Sigmoid colon (tissue), 7 donors: ENCODE measurements around the gene GCNT2. TPM values are rescaled to one million over a fixed set of nuclear protein-coding genes. Genes with fewer than 3 reads are reported as not detected.

Experiments used
- DNase-seq: peaks from one replicate; pipeline ENCODE4 v3.0.0-alpha.2; 2019
- H3K27ac ChIP-seq, 4 donors: fragments of 200-600 bp; sonication (generic); one replicate each; pipeline ENCODE4 v1.5.1; 2016 to 2019; ENCODE audit warnings: mild to moderate bottlenecking in 1 of 4
- H3K27me3 ChIP-seq, 3 donors: fragments of 200-600 bp; sonication (generic); one replicate each; pipeline ENCODE4 v1.5.1; 2019; ENCODE audit warnings: mild to moderate bottlenecking in 1 of 3
- H3K36me3 ChIP-seq, 4 donors: fragments of 200-600 bp; sonication (generic); one replicate each; pipeline ENCODE4 v1.5.1; 2016 to 2019
- H3K4me1 ChIP-seq, 4 donors: fragments of 200-600 bp; sonication (generic); one replicate each; pipeline ENCODE4 v1.5.1; 2017 to 2019
- H3K4me3 ChIP-seq, 4 donors: fragments of 200-600 bp; sonication (generic); one replicate each; pipeline ENCODE4 v1.5.1; 2017 to 2019; ENCODE audit warnings: mild to moderate bottlenecking in 2 of 4, moderate library complexity in 1 of 4
- H3K9me3 ChIP-seq, 4 donors: fragments of 200-600 bp in 3 of 4; sonication (generic) in 3 of 4; one replicate each; pipeline versions ENCODE4 v1.5.1 to v1.6.1; 2013 to 2019
- EP300 ChIP-seq, 4 donors: sonication (generic); formaldehyde crosslinking; IDR thresholded peaks; one replicate each; pipeline ENCODE4 v1.6.1; 2017; ENCODE audit warnings: antibody characterized with exemption in 4 of 4
- POLR2A ChIP-seq, 2 donors: fragments of 450-650 bp; IDR thresholded peaks; one replicate each; pipeline ENCODE4 v1.6.1; 2016; ENCODE audit warnings: antibody characterized with exemption in 2 of 2, mild to moderate bottlenecking in 2 of 2, moderate library complexity in 2 of 2
- POLR2AphosphoS5 ChIP-seq, 4 donors: sonication (generic); formaldehyde crosslinking; IDR thresholded peaks; one replicate each; pipeline ENCODE4 v1.6.1; 2017; ENCODE audit warnings: antibody characterized with exemption in 4 of 4
- WGBS, 2 donors: extraction: QIAGEN DNeasy Blood & Tissue Kit; methylation state at CpG; one replicate each; pipeline ENCODE4 v1.1.7; 2013; 5-methylcytosine and 5-hydroxymethylcytosine counted together
- intact Hi-C: fragments of 100-400 bp; cut with DNase I; formaldehyde crosslinking; loops from one replicate; pipeline ENCODE4 v1.15.1; 2023
- polyA plus RNA-seq, 3 donors: library from polyadenylated mRNA; stranded (reverse); fragments of 200-250 nt; gene quantifications; one replicate each; pipeline ENCODE4 v1.2.3, GENCODE V29; 2013
- total RNA-seq, 4 donors: library from RNA; depleted of rRNA; stranded (reverse); fragments of >200 nt; gene quantifications; one replicate each; pipeline ENCODE4 v1.1.0, GENCODE V29; 2016
- TF ChIP-seq, protein P1 (sequence below), 4 experiments: fragments of 450-650 bp in 3 of 4; fragments of 200-600 bp in 1 of 4; IDR thresholded peaks; one replicate each; pipeline ENCODE4 v1.5.1; 2016 to 2019; ENCODE audit warnings: antibody characterized with exemption in 4 of 4, mild to moderate bottlenecking in 3 of 4, moderate library complexity in 2 of 4
- donor health status: healthy with polysubstance abuse.
- donor health status: Bipolar disorder and iron deficiency.
- donor health status: healthy.

Gene GCNT2
- total and polyA plus RNA-seq, 7 donors: 2.4 to 26.9 (median 13.2) TPM

DNA sequence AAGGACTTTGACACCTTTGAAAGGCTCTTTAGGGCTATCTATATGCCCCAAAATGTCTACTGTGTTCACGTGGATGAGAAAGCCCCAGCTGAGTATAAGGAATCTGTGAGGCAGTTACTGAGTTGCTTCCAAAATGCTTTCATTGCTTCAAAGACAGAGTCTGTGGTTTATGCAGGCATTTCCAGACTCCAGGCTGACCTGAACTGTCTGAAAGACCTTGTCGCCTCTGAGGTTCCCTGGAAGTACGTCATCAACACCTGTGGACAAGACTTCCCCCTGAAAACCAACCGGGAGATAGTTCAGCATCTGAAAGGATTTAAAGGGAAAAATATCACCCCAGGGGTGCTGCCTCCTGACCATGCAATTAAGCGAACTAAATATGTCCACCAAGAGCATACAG lies 65.2 kb downstream of the GCNT2 start:
- Histone ChIP-seq H3K27me3 (no peaks in the 10 kb centered on the region), H3K4me1 (peaks cover 0 to 73% (median 50%) of the 10 kb centered on the region in 4 donors), H3K4me3 (peak overlapping the region in 3 of 4 donors; percentile 19 to 33 (median 31))

DNA sequence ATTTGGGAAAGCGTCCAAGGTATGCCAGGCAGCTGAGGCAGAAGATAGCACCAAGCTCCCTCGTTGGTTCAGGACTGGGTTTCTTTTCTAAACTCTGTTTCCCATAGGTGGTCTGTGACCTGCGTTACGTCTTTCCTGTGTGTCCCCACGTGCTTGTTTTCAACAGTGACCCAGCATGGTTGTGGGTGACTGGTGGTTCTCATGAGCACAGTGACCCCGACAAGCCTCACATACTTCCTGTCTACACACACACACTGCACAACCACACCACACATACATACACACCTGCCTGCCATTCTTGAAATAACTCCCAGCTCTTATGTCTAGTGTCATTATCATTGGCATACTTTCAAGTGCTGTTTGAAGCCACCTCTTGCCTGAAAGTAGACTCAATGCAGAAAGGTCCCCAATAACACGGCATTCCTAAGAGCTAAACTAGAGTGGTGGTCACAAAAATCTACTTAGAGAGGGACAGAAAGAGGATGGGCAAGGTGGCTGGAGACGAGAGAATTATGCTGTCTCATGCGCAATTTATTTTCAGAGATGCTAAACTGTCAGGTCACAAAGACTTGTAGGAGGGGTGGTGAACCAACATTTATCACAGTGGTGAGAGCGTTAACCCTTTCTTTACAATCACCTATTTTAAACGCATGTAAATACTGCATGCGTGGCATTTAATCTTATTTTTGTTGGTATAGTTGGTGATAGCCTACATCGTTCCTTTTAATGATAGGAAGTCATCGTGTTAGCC lies 66.7 kb downstream of the GCNT2 start:
- Histone ChIP-seq H3K9me3 (no peaks in the 10 kb centered on the region), H3K27ac (peak overlapping the region; percentile 2 to 75 (median 57)), H3K4me3 (peak overlapping the region in 3 of 4 donors; percentile 0 to 21 (median 19)), H3K36me3 (no peaks in the 10 kb centered on the region), H3K4me1 (peaks cover 0 to 66% (median 45%) of the 10 kb centered on the region in 4 donors), H3K27me3 (no peaks in the 10 kb centered on the region)
- DNase-seq: no peak
- 63 to 78% methylated on average over 14 of the region's 14 CpGs for WGBS, 2 donors
- TF ChIP-seq POLR2AphosphoS5 (IDR thresholded peaks at IDR 0.05) (no peak), POLR2A (IDR thresholded peaks at IDR 0.05) (no peak), EP300 (IDR thresholded peaks at IDR 0.05) (no peak)
- TF ChIP-seq, protein P1, sequence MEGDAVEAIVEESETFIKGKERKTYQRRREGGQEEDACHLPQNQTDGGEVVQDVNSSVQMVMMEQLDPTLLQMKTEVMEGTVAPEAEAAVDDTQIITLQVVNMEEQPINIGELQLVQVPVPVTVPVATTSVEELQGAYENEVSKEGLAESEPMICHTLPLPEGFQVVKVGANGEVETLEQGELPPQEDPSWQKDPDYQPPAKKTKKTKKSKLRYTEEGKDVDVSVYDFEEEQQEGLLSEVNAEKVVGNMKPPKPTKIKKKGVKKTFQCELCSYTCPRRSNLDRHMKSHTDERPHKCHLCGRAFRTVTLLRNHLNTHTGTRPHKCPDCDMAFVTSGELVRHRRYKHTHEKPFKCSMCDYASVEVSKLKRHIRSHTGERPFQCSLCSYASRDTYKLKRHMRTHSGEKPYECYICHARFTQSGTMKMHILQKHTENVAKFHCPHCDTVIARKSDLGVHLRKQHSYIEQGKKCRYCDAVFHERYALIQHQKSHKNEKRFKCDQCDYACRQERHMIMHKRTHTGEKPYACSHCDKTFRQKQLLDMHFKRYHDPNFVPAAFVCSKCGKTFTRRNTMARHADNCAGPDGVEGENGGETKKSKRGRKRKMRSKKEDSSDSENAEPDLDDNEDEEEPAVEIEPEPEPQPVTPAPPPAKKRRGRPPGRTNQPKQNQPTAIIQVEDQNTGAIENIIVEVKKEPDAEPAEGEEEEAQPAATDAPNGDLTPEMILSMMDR (IDR thresholded peaks at IDR 0.05): no peak
- intact Hi-C loops: no loop called here

More for the DNA sequence above, 65.2 kb downstream of the GCNT2 start:
- TF ChIP-seq, protein P1 (IDR thresholded peaks at IDR 0.05): no peak
- Histone ChIP-seq H3K36me3 (no peaks in the 10 kb centered on the region), H3K27ac (peak overlapping the region in 3 of 4 donors; percentile 68 to 75 (median 68)), H3K9me3 (no peaks in the 10 kb centered on the region)
- intact Hi-C loops: no loop called here
- WGBS, 2 donors: 85 to 90% methylated on average over 5 of the region's 5 CpGs
- DNase-seq: no peak

DNA sequence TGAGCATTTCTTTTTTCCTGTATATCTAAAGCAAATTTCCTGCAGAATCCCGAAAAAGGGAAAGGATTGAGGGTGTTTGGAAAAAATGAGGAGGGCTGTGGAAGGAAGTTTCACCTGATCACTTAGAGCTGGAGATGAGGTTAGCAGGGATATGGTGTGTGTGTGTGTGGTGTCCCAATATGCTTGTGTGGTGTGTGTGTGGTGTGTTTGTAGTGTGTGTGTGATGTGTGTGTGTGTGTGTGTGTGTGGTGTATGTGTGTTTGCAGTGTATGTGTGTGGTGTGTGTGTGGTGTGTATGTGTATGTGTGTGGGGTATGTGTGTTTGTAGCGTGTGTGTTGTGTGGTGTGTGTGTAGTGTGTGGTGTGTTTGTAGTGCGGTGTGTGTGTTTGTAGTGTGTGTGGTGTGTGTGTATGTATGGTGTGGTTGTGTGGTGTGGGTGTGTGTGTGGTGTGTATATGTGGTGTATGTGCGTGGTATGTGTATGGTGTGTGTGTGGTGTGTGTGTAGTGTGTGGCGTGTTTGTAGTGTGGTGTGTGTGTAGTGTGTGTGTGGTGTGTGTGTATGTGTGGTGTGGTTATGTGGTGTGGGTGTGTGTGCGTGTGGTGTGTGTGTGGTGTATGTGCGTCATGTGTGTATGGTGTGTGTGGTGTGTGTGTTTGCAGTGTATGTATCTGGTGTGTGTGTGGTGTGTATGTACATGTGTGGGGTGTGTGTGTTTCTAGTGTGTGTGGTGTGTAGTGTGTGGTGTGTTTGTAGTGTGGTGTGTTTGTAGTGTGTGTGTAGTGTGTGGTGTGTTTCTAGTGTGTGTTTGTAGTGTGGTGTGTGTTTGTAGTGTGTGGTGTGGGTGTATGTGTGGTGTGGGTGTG lies 67.6 kb downstream of the GCNT2 start:
- H3K27me3 ChIP-seq: no peaks in the 10 kb centered on the region
- 92 to 95% methylated on average over 7 of the region's 7 CpGs for WGBS, 2 donors
- H3K36me3 ChIP-seq: no peaks in the 10 kb centered on the region
- H3K4me1 ChIP-seq: peaks cover 0 to 57% (median 36%) of the 10 kb centered on the region in 4 donors
- intact Hi-C loops: no loop called here
- TF ChIP-seq POLR2A (IDR thresholded peaks at IDR 0.05) (no peak), POLR2AphosphoS5 (IDR thresholded peaks at IDR 0.05) (no peak), EP300 (IDR thresholded peaks at IDR 0.05) (no peak)
- TF ChIP-seq, protein P1 (IDR thresholded peaks at IDR 0.05): no peak
- peak overlapping the region in 2 of 4 donors; percentile 19 to 21 for H3K4me3 ChIP-seq
- DNase-seq: no peak
- H3K9me3 ChIP-seq: no peaks in the 10 kb centered on the region
- peak overlapping the region in 2 of 4 donors; percentile 68 to 75 for H3K27ac ChIP-seq

DNA sequence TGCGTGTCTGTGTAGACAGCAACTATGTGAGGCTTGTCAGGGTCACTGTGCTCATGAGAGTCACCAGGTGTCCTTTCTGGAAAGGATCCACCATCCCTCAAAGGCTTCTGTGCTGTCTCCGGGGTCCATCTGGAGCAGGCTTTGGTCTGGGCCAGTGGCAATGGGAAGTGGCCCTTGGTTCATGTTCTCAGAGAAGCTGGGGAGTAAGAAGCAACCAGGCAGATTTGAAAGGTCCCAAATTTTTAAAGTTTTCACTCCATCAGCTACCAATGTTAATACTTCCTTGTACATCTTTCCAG lies 68.2 kb downstream of the GCNT2 start:
- H3K9me3 ChIP-seq: no peaks in the 10 kb centered on the region
- no peak for DNase-seq
- intact Hi-C loops: no loop called here
- H3K36me3 ChIP-seq: no peaks in the 10 kb centered on the region
- peaks cover 0 to 51% (median 36%) of the 10 kb centered on the region in 4 donors for H3K4me1 ChIP-seq
- H3K27me3 ChIP-seq: no peaks in the 10 kb centered on the region
- peak overlapping the region in 1 of 4 donors; percentile 26 for H3K27ac ChIP-seq
- TF ChIP-seq, protein P1 (IDR thresholded peaks at IDR 0.05): no peak
- no peak for TF ChIP-seq EP300 (IDR thresholded peaks at IDR 0.05)
- TF ChIP-seq POLR2AphosphoS5 (IDR thresholded peaks at IDR 0.05): peak in 1 of 4 donors; percentile 61
- TF ChIP-seq POLR2A (IDR thresholded peaks at IDR 0.05): no peak
- 32 to 78% methylated on average over 2 of the region's 2 CpGs for WGBS, 2 donors
- no peak overlapping the region for H3K4me3 ChIP-seq
